K562 (cell line): Measurements from ENCODE around the gene DYTN. TPM values are rescaled to one million over a fixed set of nuclear protein-coding genes. Genes with fewer than 3 reads are reported as not detected.

Source experiments
- ATF1 ChIP-seq, 2 experiments: fragments of 450-650 bp in 1 of 2; IDR thresholded peaks; 2 replicates each; pipeline ENCODE4 v1.6.1; 2016; ENCODE audit warnings: missing compliant biosample characterization in 1 of 2, missing genetic modification characterization in 1 of 2
- BRD4 ChIP-seq: fragments of 200-600 bp; sonication (generic); IDR thresholded peaks from 2 replicates; pipeline ENCODE4 v1.6.1; 2017; ENCODE audit warnings: inconsistent platforms
- ELF4 ChIP-seq: fragments of 450-650 bp; formaldehyde crosslinking; IDR thresholded peaks from 2 replicates; pipeline ENCODE4 v1.4.0; 2022; ENCODE audit warnings: missing genetic modification characterization
- GABPB1 ChIP-seq: sonication (generic); formaldehyde crosslinking; IDR thresholded peaks from 2 replicates; pipeline ENCODE4 v1.8.0; 2022; ENCODE audit warnings: mild to moderate bottlenecking, missing genetic modification reagents
- KHSRP ChIP-seq: fragments of 450-650 bp; IDR thresholded peaks from 2 replicates; pipeline ENCODE4 v1.6.1; 2017
- NR2C1 ChIP-seq, 2 experiments: fragments of 450-650 bp; IDR thresholded peaks; 2 replicates each; pipeline ENCODE4 v1.6.1; 2017; ENCODE audit warnings: mild to moderate bottlenecking in 2 of 2, antibody characterized with exemption in 1 of 2, inconsistent platforms in 1 of 2, missing compliant biosample characterization in 1 of 2, missing genetic modification characterization in 1 of 2
- PHF20 ChIP-seq: fragments of 450-650 bp; IDR thresholded peaks from 2 replicates; pipeline ENCODE4 v1.6.1; 2018; ENCODE audit not compliant: partially characterized antibody
- SP1 ChIP-seq: sonication (generic); formaldehyde crosslinking; IDR thresholded peaks from 2 replicates; pipeline ENCODE4 v1.8.1; 2022; ENCODE audit warnings: mild to moderate bottlenecking, missing genetic modification reagents
- SUPT5H ChIP-seq: fragments of 450-650 bp; IDR thresholded peaks from 2 replicates; pipeline ENCODE4 v1.6.1; 2016
- TBP ChIP-seq: optimal IDR thresholded peaks from 2 replicates; pipeline ENCODE3; 2011; ENCODE audit warnings: low read depth, low read length, improper control_type of control experiment
- XRCC5 ChIP-seq: fragments of 200-400 bp; formaldehyde crosslinking; IDR thresholded peaks from 2 replicates; pipeline ENCODE4 v1.6.1; 2017; ENCODE audit warnings: low read depth, mild to moderate bottlenecking, low read length
- ZFX ChIP-seq: sonication (generic); formaldehyde crosslinking; IDR thresholded peaks from 2 replicates; pipeline ENCODE4 v1.8.0; 2022; ENCODE audit warnings: mild to moderate bottlenecking, missing genetic modification reagents, moderate library complexity
- ZNF175 ChIP-seq: fragments of 200-800 bp; sonication (Bioruptor generic); IDR thresholded peaks from 2 replicates; pipeline ENCODE4 v1.6.1; 2016; ENCODE audit warnings: low read depth, mild to moderate bottlenecking, missing genetic modification characterization, missing compliant biosample characterization
- ZNF324 ChIP-seq: fragments of 250-450 bp; sonication (Bioruptor Pico); IDR thresholded peaks from 2 replicates; pipeline ENCODE4 v1.4.0; 2020; ENCODE audit warnings: mild to moderate bottlenecking
- ZNF584 ChIP-seq: fragments of 200-800 bp; sonication (Bioruptor generic); IDR thresholded peaks from 2 replicates; pipeline ENCODE4 v1.6.1; 2016; ENCODE audit warnings: low read depth, mild to moderate bottlenecking, missing genetic modification characterization, missing compliant biosample characterization
- polyA plus RNA-seq, 8 experiments: library from polyadenylated mRNA; depleted of rRNA in 4 of 8; stranded (reverse) in 5 of 8; unstranded in 3 of 8; fragments of >200 nt; fragmentation: Nextera tagmentation in 2 of 8; fragmentation: Illumina TruSeq in 1 of 8; extraction: Ambion mirVana in 2 of 8; extraction: Trizol in 1 of 8; gene quantifications; 2 replicates each; pipeline versions ENCODE4 v1.2.1 to v1.2.3, GENCODE V29; 2011 to 2014; ENCODE audit warnings: inconsistent platforms in 1 of 8, missing spikeins in 1 of 8
- total RNA-seq, 7 experiments: library from RNA; depleted of rRNA in 6 of 7; stranded (reverse); fragments of >200 nt in 6 of 7; fragmentation: Illumina TruSeq in 2 of 7; extraction: Trizol in 2 of 7; gene quantifications; 2 replicates each; pipeline versions ENCODE4 v1.2.1 to v1.2.3, GENCODE V29; 2011 to 2021; ENCODE audit warnings: low replicate concordance in 1 of 7
- TF ChIP-seq, protein P1 (sequence below): fragments of 450-650 bp; formaldehyde crosslinking; IDR thresholded peaks from 2 replicates; pipeline ENCODE4 v1.4.0; 2022; ENCODE audit warnings: missing genetic modification characterization
- TF ChIP-seq, protein P2 (sequence below): IDR thresholded peaks from 2 replicates; pipeline ENCODE4 v1.6.1; 2011; ENCODE audit not compliant: insufficient read length; ENCODE audit errors: extremely low read depth
- TF ChIP-seq, protein P3 (sequence below): sonication (generic); formaldehyde crosslinking; IDR thresholded peaks from 2 replicates; pipeline ENCODE4 v1.8.0; 2022; ENCODE audit warnings: missing genetic modification reagents, mild to moderate bottlenecking, moderate library complexity, borderline replicate concordance
- TF ChIP-seq, protein P4 (sequence below), 2 experiments: fragments of 250-450 bp in 1 of 2; fragments of 450-650 bp in 1 of 2; sonication (Bioruptor Pico) in 1 of 2; IDR thresholded peaks; 2 replicates each; pipeline versions ENCODE4 v1.6.1 to v1.8.0; 2016 to 2021; ENCODE audit warnings: mild to moderate bottlenecking in 2 of 2, moderate library complexity in 2 of 2, missing compliant biosample characterization in 1 of 2, missing genetic modification characterization in 1 of 2
- TF ChIP-seq, protein P5 (sequence below): fragments of 450-650 bp; IDR thresholded peaks from 2 replicates; pipeline ENCODE4 v1.6.1; 2018; ENCODE audit not compliant: partially characterized antibody

DYTN gene
- total and polyA plus RNA-seq, 9 of the 15 experiments (the other 6 are each of a cell fraction or from before 2014, with no cell fraction given): not detected

DNA sequence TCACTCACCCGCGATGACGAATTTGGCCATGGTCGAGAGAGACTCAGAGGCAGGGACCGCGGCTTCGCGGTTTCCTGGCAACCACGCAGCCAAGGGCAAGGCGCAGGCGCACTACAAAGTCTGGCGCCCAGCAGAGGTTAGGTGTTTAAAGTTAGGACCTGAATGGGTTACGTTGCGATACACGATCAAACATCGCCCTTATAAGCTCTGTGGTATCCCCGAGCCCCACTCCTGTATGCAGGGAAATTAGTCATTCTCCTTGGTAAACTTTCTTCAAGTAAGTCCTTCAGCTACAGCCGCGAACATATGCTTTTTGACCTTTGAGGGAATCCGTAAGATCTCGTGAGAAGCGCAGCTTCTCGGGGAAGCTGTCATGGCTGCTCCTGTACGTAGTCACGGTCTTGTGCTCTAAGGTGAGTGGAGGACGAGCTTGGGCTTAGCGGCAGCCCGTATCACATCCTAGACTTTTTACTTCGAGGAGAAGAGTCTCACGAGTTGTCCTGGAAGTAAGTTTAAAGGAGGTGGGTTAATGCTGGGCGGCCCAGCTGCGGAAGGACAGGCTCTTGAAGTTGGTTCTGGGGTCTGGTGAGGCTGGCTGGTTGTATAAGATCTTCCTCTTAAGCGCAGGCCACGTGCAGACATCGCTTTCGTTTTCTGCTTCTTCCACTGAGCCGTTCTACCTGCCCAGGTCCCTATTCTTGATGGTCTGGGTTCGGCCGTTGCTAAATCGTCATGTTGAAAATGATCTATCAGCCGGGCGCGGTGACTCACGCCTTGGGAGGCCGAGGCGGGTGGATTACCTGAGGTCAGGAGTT is 47.3 kb upstream of the DYTN start, which contains the start of the genes FASTKD2 and MDH1B (continued):
- no peak for TF ChIP-seq BRD4
- TF ChIP-seq ZNF324 (CRISPR knock-in tag): no peak
- peak; percentile 76 for TF ChIP-seq NR2C1 (IDR thresholded peaks at IDR 0.05)
- peak; percentile 64 for TF ChIP-seq NR2C1 (tag; IDR thresholded peaks at IDR 0.05)
- TF ChIP-seq ZNF584 (CRISPR knock-in tag): no peak
- TF ChIP-seq, protein P1, sequence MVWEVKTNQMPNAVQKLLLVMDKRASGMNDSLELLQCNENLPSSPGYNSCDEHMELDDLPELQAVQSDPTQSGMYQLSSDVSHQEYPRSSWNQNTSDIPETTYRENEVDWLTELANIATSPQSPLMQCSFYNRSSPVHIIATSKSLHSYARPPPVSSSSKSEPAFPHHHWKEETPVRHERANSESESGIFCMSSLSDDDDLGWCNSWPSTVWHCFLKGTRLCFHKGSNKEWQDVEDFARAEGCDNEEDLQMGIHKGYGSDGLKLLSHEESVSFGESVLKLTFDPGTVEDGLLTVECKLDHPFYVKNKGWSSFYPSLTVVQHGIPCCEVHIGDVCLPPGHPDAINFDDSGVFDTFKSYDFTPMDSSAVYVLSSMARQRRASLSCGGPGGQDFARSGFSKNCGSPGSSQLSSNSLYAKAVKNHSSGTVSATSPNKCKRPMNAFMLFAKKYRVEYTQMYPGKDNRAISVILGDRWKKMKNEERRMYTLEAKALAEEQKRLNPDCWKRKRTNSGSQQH (CRISPR knock-in tag): no peak
- peak; percentile 59 for TF ChIP-seq GABPB1 (CRISPR knock-in tag)
- peak; percentile 83 for TF ChIP-seq PHF20
- TF ChIP-seq, protein P2, sequence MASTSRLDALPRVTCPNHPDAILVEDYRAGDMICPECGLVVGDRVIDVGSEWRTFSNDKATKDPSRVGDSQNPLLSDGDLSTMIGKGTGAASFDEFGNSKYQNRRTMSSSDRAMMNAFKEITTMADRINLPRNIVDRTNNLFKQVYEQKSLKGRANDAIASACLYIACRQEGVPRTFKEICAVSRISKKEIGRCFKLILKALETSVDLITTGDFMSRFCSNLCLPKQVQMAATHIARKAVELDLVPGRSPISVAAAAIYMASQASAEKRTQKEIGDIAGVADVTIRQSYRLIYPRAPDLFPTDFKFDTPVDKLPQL: no peak
- TF ChIP-seq, protein P3, sequence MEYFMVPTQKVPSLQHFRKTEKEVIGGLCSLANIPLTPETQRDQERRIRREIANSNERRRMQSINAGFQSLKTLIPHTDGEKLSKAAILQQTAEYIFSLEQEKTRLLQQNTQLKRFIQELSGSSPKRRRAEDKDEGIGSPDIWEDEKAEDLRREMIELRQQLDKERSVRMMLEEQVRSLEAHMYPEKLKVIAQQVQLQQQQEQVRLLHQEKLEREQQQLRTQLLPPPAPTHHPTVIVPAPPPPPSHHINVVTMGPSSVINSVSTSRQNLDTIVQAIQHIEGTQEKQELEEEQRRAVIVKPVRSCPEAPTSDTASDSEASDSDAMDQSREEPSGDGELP: peak; percentile 74
- TF ChIP-seq, protein P4, sequence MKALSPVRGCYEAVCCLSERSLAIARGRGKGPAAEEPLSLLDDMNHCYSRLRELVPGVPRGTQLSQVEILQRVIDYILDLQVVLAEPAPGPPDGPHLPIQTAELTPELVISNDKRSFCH (CRISPR knock-in tag; IDR thresholded peaks at IDR 0.05): no peak
- TF ChIP-seq, protein P4 (tag; IDR thresholded peaks at IDR 0.05): peak; percentile 84
- peak; percentile 85 for TF ChIP-seq SUPT5H
- TF ChIP-seq ATF1 (CRISPR knock-in tag; IDR thresholded peaks at IDR 0.05): no peak
- peak; percentile 56; the same call in 1 of the 2 replicates for TF ChIP-seq ATF1 (tag; IDR thresholded peaks at IDR 0.05)
- peak; percentile 79 for TF ChIP-seq TBP
- TF ChIP-seq KHSRP: no peak
- no peak for TF ChIP-seq ZNF175 (CRISPR knock-in tag)
- TF ChIP-seq SP1 (CRISPR knock-in tag): no peak
- TF ChIP-seq, protein P5, sequence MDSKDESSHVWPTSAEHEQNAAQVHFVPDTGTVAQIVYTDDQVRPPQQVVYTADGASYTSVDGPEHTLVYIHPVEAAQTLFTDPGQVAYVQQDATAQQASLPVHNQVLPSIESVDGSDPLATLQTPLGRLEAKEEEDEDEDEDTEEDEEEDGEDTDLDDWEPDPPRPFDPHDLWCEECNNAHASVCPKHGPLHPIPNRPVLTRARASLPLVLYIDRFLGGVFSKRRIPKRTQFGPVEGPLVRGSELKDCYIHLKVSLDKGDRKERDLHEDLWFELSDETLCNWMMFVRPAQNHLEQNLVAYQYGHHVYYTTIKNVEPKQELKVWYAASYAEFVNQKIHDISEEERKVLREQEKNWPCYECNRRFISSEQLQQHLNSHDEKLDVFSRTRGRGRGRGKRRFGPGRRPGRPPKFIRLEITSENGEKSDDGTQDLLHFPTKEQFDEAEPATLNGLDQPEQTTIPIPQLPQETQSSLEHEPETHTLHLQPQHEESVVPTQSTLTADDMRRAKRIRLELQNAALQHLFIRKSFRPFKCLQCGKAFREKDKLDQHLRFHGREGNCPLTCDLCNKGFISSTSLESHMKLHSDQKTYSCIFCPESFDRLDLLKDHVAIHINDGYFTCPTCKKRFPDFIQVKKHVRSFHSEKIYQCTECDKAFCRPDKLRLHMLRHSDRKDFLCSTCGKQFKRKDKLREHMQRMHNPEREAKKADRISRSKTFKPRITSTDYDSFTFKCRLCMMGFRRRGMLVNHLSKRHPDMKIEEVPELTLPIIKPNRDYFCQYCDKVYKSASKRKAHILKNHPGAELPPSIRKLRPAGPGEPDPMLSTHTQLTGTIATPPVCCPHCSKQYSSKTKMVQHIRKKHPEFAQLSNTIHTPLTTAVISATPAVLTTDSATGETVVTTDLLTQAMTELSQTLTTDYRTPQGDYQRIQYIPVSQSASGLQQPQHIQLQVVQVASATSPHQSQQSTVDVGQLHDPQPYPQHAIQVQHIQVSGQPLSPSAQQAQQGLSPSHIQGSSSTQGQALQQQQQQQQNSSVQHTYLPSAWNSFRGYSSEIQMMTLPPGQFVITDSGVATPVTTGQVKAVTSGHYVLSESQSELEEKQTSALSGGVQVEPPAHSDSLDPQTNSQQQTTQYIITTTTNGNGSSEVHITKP: no peak
- TF ChIP-seq XRCC5: no peak
- TF ChIP-seq ELF4 (CRISPR knock-in tag): no peak
- peak; percentile 62; the same call in 1 of the 2 replicates for TF ChIP-seq ZFX (CRISPR knock-in tag)
